Ramos (cell line): ENCODE measurements around the gene SERTAD1.

ENCODE experiments used
- in situ Hi-C: fragments of 300-500 bp; cut with MboI; formaldehyde crosslinking; loops from one replicate; pipeline ENCODE4 v1.14.3; 2022; ENCODE audit warnings: low sequenced_read_pairs; ENCODE audit not compliant: unreplicated experiment

SERTAD1 gene

DNA sequence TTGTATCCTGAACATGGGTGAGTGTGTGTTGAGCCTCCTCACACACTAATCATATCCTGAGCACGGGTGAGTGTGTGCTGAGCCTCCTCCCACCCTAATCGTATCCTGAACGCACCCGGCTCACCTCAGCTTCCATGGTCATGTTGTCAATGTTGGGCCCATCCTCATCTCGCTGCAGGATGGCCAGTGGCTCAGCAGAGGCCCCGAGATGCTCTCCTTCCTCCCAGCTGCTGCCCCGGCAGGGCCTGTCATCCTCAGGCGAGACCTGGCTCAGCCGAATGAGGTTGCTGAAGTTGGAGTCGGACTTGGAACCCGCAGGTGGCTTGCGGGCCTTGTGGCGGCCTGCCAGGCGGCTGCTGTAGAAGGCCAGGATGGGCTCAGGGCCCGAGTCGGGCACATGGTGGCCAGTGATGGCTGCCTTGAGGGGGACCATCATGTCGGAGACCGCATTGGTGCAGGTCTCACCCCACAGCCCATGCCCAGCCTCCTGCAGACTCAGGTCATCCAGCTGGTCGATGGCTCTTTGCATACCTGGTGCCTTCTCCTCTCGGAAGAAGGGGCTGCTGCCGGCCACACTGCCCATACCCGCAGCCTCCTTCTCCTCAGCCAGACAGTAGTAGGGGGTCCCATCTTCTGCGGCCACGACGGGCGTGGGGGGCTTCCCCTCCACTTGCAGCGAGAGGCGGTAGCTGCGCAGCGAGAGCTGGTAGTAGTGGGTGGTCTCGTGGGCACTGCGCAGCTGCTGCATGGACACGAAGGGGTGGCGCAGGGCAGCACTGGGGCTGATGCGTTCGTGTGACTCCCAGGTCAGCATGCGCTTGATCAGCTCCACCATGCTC lies 45.4 kb downstream of the SERTAD1 start:
- in situ Hi-C loops: no loop called here

- in situ Hi-C loops: no loop called here
Measured at GRCh38 chr19:40379446-40380198, 46.2 kb downstream of the SERTAD1 start.

- in situ Hi-C loops: no loop called here
Measured at GRCh38 chr19:40378509-40378908, 47.3 kb downstream of the SERTAD1 start.

DNA sequence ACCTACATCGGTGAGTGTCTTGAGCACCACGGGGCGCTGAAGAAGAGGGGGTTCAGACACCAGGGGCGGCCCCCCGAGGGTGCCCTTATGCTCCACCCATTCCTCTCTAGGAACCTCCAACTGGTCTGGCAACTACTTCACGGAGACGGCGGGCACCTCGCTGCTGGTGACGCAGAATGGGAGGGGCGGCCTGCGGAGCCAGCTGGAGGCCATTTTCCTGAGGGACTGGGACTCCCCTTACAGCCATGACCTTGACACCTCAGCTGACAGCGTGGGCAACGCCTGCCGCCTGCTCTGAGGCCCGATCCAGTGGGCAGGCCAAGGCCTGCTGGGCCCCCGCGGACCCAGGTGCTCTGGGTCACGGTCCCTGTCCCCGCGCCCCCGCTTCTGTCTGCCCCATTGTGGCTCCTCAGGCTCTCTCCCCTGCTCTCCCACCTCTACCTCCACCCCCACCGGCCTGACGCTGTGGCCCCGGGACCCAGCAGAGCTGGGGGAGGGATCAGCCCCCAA lies 47.9 kb downstream of the SERTAD1 start:
- in situ Hi-C loops: no loop called here

DNA sequence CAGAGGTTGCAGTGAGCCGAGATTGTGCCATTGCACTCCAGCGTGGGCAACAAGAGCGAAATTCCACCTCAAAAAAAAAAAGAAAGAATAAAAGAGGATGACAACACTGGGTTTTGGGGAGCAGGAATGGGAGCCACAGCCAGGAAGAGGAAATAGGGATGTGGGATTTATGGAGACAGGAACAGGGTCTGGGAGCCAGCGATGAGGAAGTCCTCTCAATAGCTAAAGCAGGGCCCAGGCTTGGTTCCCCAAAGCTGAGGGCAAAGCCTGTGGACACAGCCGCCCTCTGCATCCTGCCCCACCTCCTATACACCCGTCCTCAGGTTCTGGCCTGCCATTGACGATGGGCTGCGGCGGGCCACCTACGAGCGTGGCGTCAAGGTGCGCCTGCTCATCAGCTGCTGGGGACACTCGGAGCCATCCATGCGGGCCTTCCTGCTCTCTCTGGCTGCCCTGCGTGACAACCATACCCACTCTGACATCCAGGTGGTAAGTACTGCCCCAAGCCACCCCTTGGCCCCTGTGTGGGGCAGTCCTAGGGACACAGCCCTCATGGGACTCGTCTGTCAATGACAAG lies 49.4 kb downstream of the SERTAD1 start:
- in situ Hi-C loops: no loop called here

GRCh38 chr19:40374084-40374483 lies 51.7 kb downstream of the SERTAD1 start:
- in situ Hi-C loops: no loop called here

DNA sequence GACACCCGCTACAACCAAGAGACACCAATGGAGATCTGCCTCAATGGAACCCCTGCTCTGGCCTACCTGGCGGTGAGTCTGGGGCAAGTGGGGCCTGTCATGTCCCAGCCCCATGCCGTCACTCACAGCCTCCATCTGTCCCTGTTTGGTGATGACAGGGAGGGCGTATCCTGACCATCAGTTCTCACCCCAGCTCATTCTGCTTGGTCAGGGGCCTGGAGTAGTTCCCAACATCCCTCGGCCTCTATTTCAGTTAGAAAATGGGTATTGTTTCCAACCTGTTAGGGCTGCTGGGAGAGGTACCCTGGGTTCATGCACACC lies 54.0 kb downstream of the SERTAD1 start:
- in situ Hi-C loops: no loop called here
